CD4-positive, alpha-beta T cell (primary cell): ENCODE results near the gene ANKRD44. TPM values are rescaled to one million over a fixed set of nuclear protein-coding genes. Genes with fewer than 3 reads are reported as not detected.

ENCODE experiments used
- ATAC-seq: fragments of 200-7000 bp; cut with Tn5 transposase; one replicate; pipeline ENCODE4 v1.10.0; 2022; ENCODE audit warnings: mild to moderate bottlenecking; ENCODE audit not compliant: poor library complexity
- CTCF ChIA-PET: fragments of 350-600 bp; sonication (Branson Sonifier 250); formaldehyde crosslinking; loops from one replicate; lab custom pipeline; 2021; ENCODE audit warnings: antibody characterized with exemption, inconsistent platforms; lab: Charles Lee
- POLR2A ChIA-PET: fragments of 350-600 bp; sonication (Branson Sonifier 250); formaldehyde crosslinking; loops from one replicate; lab custom pipeline; 2021; ENCODE audit warnings: antibody characterized with exemption, inconsistent platforms; lab: Charles Lee
- DNase-seq, 14 experiments: peaks; one replicate each; pipeline ENCODE4 v3.0.0-alpha.2; 2013 to 2020; ENCODE audit warnings: mixed read lengths in 2 of 14
- H3K27ac ChIP-seq, 2 donors: one replicate each; pipeline versions ENCODE4 v1.5.1 to v1.7.0; 2013; ENCODE audit warnings: low read length in 2 of 2, low read depth in 1 of 2, mild to moderate bottlenecking in 1 of 2
- H3K27me3 ChIP-seq, 2 experiments: 1 replicate in 1 of 2; 2 replicates in 1 of 2; pipeline versions ENCODE4 v1.6.1 to v1.7.0; 2013; ENCODE audit warnings: low read length in 2 of 2, control low read depth in 1 of 2, mild to moderate bottlenecking in 1 of 2, moderate library complexity in 1 of 2; ENCODE audit not compliant: insufficient read depth in 2 of 2, control insufficient read depth in 1 of 2
- H3K36me3 ChIP-seq: one replicate; pipeline ENCODE4 v1.6.1; 2013; ENCODE audit warnings: low read length, control low read depth; ENCODE audit not compliant: insufficient read depth
- H3K4me1 ChIP-seq: one replicate; pipeline ENCODE4 v1.6.1; 2013; ENCODE audit warnings: low read length, control low read depth; ENCODE audit not compliant: insufficient read depth
- H3K4me3 ChIP-seq: one replicate; pipeline ENCODE4 v1.5.1; 2013; ENCODE audit warnings: mild to moderate bottlenecking, low read length, moderate library complexity
- H3K9me3 ChIP-seq, 2 experiments: 1 replicate in 1 of 2; 2 replicates in 1 of 2; pipeline versions ENCODE4 v1.6.1 to v1.7.0; 2013; ENCODE audit warnings: low read length in 2 of 2, mild to moderate bottlenecking in 2 of 2, control low read depth in 1 of 2, moderate library complexity in 1 of 2; ENCODE audit not compliant: control insufficient read depth in 1 of 2, insufficient read depth in 1 of 2
- H3K27ac Mint-ChIP-seq: one replicate; pipeline ENCODE4 v1.8.0; 2020; ENCODE audit warnings: mixed read lengths
- H3K27me3 Mint-ChIP-seq: one replicate; pipeline ENCODE4 v1.8.0; 2021; ENCODE audit warnings: mixed read lengths
- H3K36me3 Mint-ChIP-seq: one replicate; pipeline ENCODE4 v1.8.0; 2021; ENCODE audit warnings: low read depth, mixed read lengths
- H3K4me1 Mint-ChIP-seq: one replicate; pipeline ENCODE4 v1.8.0; 2021; ENCODE audit warnings: low read depth, mixed read lengths
- H3K4me3 Mint-ChIP-seq: one replicate; pipeline ENCODE4 v1.8.0; 2020; ENCODE audit warnings: mild to moderate bottlenecking, mixed read lengths
- H3K9me3 Mint-ChIP-seq: one replicate; pipeline ENCODE4 v1.8.0; 2020; ENCODE audit warnings: mixed read lengths
- CTCF ChIP-seq: fragments of 200-600 bp; IDR thresholded peaks from one replicate; pipeline ENCODE4 v1.8.0; 2022; ENCODE audit warnings: antibody characterized with exemption, mild to moderate bottlenecking
- intact Hi-C, 2 experiments: fragments of 100-400 bp; cut with DNase I in 1 of 2; cut with micrococcal nuclease in 1 of 2; formaldehyde crosslinking; loops; one replicate each; pipeline versions ENCODE4 v1.15.1 to v1.9.0; 2023 to 2025; cut with DNase I, micrococcal nuclease
- total RNA-seq, 174 experiments: library from RNA in 2 of 174; stranded (reverse) in 2 of 174; gene quantifications; one replicate each; pipeline ENCODE4 v1.2.3 and lab custom pipeline; 2021 to 2026

ANKRD44 gene
- total RNA-seq, 2 experiments from 2014 or later = 170 to 186 TPM

DNA sequence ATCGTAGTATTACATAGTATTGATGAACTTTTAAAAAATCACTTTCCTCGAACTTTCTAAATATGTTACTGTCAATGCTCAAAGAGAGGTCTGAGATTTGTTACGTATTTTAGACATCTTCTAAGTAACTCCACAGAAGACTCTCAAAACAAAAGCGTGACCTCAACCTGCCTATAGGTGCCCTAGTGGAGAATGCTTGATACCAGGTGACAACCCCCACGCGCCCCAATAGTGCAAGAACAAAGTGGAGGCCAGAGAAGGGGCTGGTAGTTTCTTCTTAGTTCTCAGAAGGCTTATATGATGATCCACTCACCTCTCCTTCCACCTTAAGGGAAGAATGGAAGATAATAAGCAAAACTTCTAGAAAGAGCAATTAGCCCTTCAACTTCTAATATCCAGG lies 102.6 kb downstream of the ANKRD44 start:
- H3K27me3 Mint-ChIP-seq = no peaks in the 10 kb centered on the region
- Histone ChIP-seq H3K4me3 (no peak overlapping the region), H3K4me1 (peaks cover 87% of the 10 kb centered on the region), H3K27ac (peak overlapping the region; percentile 76 to 84), H3K27me3 (no peaks in the 10 kb centered on the region), H3K36me3 (peaks cover 16% of the 10 kb centered on the region), H3K9me3 (no peaks in the 10 kb centered on the region)
- H3K36me3 Mint-ChIP-seq = peaks cover 37% of the 10 kb centered on the region
- peak overlapping the region; percentile 98 for H3K27ac Mint-ChIP-seq
- TF ChIP-seq CTCF = no peak
- peak overlapping the region; percentile 75 for H3K4me3 Mint-ChIP-seq
- ATAC-seq (no peak), DNase-seq (peak in 3 of 14 experiments; percentile 15 to 62 (median 53))
- intact Hi-C loops = no loop called here
- ChIA-PET POLR2A (interaction anchor here (0.7 to 29.8 kb wide), 12 partner anchors 10 to 94 kb away, joined by 3 to 754 read pairs (median 10); partner anchors contain the start of gene ANKRD44), CTCF (interaction anchor here (0.8 to 5.4 kb wide), 3 partner anchors 17 to 89 kb away, joined by 3 to 24 read pairs (median 4); no protein-coding TSS in a partner anchor)
- peaks cover 95% of the 10 kb centered on the region for H3K4me1 Mint-ChIP-seq
- H3K9me3 Mint-ChIP-seq = no peaks in the 10 kb centered on the region

- H3K27me3 Mint-ChIP-seq = no peaks in the 10 kb centered on the region
- no peaks in the 10 kb centered on the region for H3K9me3 Mint-ChIP-seq
- DNase-seq (no peak), ATAC-seq (no peak)
- H3K27me3 ChIP-seq = no peaks in the 10 kb centered on the region
- H3K4me3 ChIP-seq = no peak overlapping the region
- H3K36me3 Mint-ChIP-seq = peaks cover 39% of the 10 kb centered on the region
- ChIA-PET POLR2A (interaction anchor here (1.1 to 29.8 kb wide), 7 partner anchors 9 to 95 kb away, joined by 3 to 754 read pairs (median 19); partner anchors contain the start of gene ANKRD44), CTCF (interaction anchor here (5.4 kb wide), 1 partner anchor 16 kb away, joined by 24 read pairs; no protein-coding TSS in a partner anchor)
- peaks cover 16% of the 10 kb centered on the region for H3K36me3 ChIP-seq
- H3K4me1 Mint-ChIP-seq = peaks cover 94% of the 10 kb centered on the region
- peaks cover 87% of the 10 kb centered on the region for H3K4me1 ChIP-seq
- intact Hi-C loops = no loop called here
- peak overlapping the region; percentile 75 for H3K4me3 Mint-ChIP-seq
- H3K27ac ChIP-seq = peak overlapping the region; percentile 76 to 84
- TF ChIP-seq CTCF = no peak
- no peaks in the 10 kb centered on the region for H3K9me3 ChIP-seq
- H3K27ac Mint-ChIP-seq = peak overlapping the region; percentile 98
These were observed 103.0 kb downstream of the ANKRD44 start for GRCh38 chr2:197207598-197207997.

DNA sequence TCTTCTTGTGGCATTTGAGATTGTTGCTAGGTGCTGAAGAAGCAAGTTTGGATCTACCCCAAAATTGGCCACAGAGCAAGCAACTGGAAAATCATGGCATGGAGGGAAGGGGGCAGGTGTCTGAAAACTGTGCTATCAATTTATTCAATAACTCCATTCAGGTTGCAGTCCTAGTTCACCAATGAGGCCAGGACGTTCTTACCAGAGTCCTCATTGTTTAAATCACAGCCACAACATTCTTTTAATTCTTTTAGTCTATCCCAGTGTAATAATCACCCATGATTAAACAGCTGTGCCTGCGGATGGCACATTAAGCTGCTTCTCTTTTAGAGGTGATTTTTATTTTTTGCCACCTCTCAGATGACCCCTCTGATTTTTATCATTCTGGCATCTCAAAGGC lies 103.5 kb downstream of the ANKRD44 start:
- TF ChIP-seq CTCF = no peak
- ATAC-seq = no peak
- Histone ChIP-seq H3K27me3 (no peaks in the 10 kb centered on the region), H3K4me3 (no peak overlapping the region), H3K9me3 (no peaks in the 10 kb centered on the region), H3K27ac (peak overlapping the region; percentile 76 to 84), H3K4me1 (peaks cover 87% of the 10 kb centered on the region), H3K36me3 (peaks cover 19% of the 10 kb centered on the region)
- ChIA-PET POLR2A (interaction anchor here (1.1 to 29.8 kb wide), 10 partner anchors 9 to 95 kb away, joined by 3 to 754 read pairs (median 6); partner anchors contain the start of gene ANKRD44), CTCF (interaction anchor here (0.7 to 5.4 kb wide), 5 partner anchors 13 to 103 kb away, joined by 3 to 24 read pairs (median 6); partner anchors contain the start of gene ANKRD44)
- Mint-ChIP-seq H3K9me3 (no peaks in the 10 kb centered on the region), H3K36me3 (peaks cover 42% of the 10 kb centered on the region), H3K4me1 (peaks cover 92% of the 10 kb centered on the region), H3K4me3 (peak overlapping the region; percentile 75), H3K27ac (peak overlapping the region; percentile 98), H3K27me3 (no peaks in the 10 kb centered on the region)
- intact Hi-C loops = no loop called here
- no peak for DNase-seq
